GM06990 (cell line): ENCODE results near the gene SUSD3.

Experiments
- DNase-seq: peaks from one replicate; pipeline ENCODE4 v3.0.0-alpha.2; 2011; ENCODE audit not compliant: insufficient read length; ENCODE audit errors: extremely low read depth
- H3K27me3 ChIP-seq: replicated peaks from 2 replicates; pipeline ENCODE4 v1.6.0; 2011; ENCODE audit warnings: low read length; ENCODE audit not compliant: control insufficient read depth, insufficient read depth
- H3K36me3 ChIP-seq: 2 replicates; pipeline ENCODE4 v1.5.1; 2011; ENCODE audit warnings: low read length; ENCODE audit not compliant: control insufficient read depth, insufficient read depth
- H3K4me3 ChIP-seq: replicated peaks from 2 replicates; pipeline ENCODE4 v1.5.1; 2011; ENCODE audit warnings: low read depth, mild to moderate bottlenecking, control low read depth, low read length
- TF ChIP-seq, protein P1 (sequence below): IDR thresholded peaks from 2 replicates; pipeline ENCODE4 v1.5.1; 2011; ENCODE audit warnings: low read length, control low read depth, mild to moderate bottlenecking, inconsistent platforms; ENCODE audit not compliant: insufficient read depth, poor library complexity, severe bottlenecking

The SUSD3 gene

DNA sequence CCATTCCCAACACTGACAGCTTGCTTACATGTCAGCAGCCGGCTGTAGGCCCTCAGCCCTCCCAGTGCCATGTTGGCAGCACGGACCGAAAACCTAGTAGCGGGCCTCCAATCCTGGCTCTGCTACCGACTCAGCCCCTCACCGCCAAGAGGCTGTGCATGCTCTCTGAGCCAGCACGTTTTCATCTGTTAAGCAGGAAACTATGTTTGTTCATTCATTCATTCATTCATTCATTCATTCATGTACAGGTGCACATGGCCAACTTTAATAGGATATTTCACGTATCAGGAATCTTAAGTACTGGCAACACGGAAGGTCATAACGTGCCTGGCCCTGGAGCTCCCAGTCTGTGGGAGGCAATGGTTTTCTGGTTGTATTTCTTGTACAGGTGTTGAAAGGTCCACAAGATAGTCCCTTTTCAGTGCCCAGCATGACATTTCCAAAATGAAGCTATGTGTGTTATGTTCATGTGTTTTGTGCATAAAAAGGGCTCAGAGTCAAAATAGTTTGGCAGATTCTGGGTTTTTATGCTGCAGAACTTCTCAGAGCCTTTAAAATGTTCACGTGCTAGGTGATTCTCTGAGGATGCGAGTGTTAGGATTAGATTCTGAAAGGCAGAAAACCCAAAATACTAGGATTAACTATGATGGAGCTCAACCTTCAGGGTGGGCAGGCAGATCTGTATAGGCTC is 17.7 kb downstream of the SUSD3 start:
- Histone ChIP-seq H3K4me3 (no peak overlapping the region), H3K36me3 (peaks cover 5% of the 10 kb centered on the region)
- DNase-seq: no peak

GRCh38 chr9:93076792-93077128 is 18.3 kb downstream of the SUSD3 start:
- Histone ChIP-seq H3K36me3 (peaks cover 7% of the 10 kb centered on the region), H3K4me3 (no peak overlapping the region), H3K27me3 (no peaks in the 10 kb centered on the region)
- TF ChIP-seq, protein P1, sequence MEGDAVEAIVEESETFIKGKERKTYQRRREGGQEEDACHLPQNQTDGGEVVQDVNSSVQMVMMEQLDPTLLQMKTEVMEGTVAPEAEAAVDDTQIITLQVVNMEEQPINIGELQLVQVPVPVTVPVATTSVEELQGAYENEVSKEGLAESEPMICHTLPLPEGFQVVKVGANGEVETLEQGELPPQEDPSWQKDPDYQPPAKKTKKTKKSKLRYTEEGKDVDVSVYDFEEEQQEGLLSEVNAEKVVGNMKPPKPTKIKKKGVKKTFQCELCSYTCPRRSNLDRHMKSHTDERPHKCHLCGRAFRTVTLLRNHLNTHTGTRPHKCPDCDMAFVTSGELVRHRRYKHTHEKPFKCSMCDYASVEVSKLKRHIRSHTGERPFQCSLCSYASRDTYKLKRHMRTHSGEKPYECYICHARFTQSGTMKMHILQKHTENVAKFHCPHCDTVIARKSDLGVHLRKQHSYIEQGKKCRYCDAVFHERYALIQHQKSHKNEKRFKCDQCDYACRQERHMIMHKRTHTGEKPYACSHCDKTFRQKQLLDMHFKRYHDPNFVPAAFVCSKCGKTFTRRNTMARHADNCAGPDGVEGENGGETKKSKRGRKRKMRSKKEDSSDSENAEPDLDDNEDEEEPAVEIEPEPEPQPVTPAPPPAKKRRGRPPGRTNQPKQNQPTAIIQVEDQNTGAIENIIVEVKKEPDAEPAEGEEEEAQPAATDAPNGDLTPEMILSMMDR: no peak
- no peak for DNase-seq

More for the DNA sequence above, 17.7 kb downstream of the SUSD3 start:
- H3K27me3 ChIP-seq: no peaks in the 10 kb centered on the region
- TF ChIP-seq, protein P1: no peak

DNA sequence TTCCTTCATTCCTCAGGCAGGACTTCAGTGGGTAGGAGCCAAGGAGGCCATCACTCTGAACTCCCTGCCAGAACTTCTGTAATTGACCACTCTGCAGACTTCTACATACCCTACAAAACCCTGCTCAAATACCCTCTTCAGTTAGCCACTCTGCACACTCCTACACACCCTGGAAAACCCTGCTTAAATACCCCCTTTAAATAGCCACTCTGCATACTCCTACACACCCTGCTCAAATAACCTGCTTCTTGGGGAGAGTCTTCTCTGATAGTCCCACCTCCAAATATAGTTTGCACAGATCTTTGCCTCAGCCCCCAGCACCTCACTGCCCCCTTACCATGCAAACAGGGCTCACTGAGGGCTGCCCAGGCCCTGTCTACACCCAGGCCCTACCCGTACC is 18.9 kb downstream of the SUSD3 start:
- TF ChIP-seq, protein P1: no peak
- DNase-seq: no peak
- Histone ChIP-seq H3K27me3 (no peaks in the 10 kb centered on the region), H3K36me3 (peaks cover 7% of the 10 kb centered on the region), H3K4me3 (no peak overlapping the region)

- peaks cover 7% of the 10 kb centered on the region for H3K36me3 ChIP-seq
- H3K27me3 ChIP-seq: no peaks in the 10 kb centered on the region
- no peak overlapping the region for H3K4me3 ChIP-seq
- TF ChIP-seq, protein P1: no peak
- DNase-seq: no peak
These were observed 19.3 kb downstream of the SUSD3 start for GRCh38 chr9:93077811-93078210.

GRCh38 chr9:93079371-93079770 is 20.9 kb downstream of the SUSD3 start:
- H3K27me3 ChIP-seq: no peaks in the 10 kb centered on the region
- DNase-seq: no peak
- peaks cover 8% of the 10 kb centered on the region for H3K36me3 ChIP-seq
- H3K4me3 ChIP-seq: no peak overlapping the region
- TF ChIP-seq, protein P1: no peak

DNA sequence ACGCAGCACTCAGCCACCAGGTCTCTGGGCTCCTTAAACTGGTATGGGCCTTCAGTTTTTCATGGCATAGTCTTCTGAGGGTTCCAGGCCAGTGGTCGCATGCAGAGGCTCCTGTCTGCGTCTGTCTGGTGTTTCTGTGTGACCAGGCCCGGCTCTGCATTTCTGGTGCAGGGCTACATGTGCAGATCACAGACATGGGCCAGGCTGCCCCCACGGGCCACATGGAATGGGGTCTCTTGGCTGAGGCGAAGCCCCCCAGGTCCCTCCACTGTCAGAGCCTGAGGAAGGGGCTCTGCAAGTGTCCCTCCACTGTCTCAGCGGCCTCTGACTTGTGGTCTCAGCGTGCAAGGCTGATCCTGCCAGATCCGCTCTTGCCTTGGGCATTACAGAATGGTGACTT is 21.9 kb downstream of the SUSD3 start:
- no peak for DNase-seq
- Histone ChIP-seq H3K4me3 (no peak overlapping the region), H3K27me3 (no peaks in the 10 kb centered on the region), H3K36me3 (peaks cover 12% of the 10 kb centered on the region)
- TF ChIP-seq, protein P1: no peak
